ENCODE data around the gene ADGRF4.

GRCh38 chr6:47654255-47654654 is 44.1 kb upstream of the ADGRF4 start:
- TF ChIP-seq, protein P1, sequence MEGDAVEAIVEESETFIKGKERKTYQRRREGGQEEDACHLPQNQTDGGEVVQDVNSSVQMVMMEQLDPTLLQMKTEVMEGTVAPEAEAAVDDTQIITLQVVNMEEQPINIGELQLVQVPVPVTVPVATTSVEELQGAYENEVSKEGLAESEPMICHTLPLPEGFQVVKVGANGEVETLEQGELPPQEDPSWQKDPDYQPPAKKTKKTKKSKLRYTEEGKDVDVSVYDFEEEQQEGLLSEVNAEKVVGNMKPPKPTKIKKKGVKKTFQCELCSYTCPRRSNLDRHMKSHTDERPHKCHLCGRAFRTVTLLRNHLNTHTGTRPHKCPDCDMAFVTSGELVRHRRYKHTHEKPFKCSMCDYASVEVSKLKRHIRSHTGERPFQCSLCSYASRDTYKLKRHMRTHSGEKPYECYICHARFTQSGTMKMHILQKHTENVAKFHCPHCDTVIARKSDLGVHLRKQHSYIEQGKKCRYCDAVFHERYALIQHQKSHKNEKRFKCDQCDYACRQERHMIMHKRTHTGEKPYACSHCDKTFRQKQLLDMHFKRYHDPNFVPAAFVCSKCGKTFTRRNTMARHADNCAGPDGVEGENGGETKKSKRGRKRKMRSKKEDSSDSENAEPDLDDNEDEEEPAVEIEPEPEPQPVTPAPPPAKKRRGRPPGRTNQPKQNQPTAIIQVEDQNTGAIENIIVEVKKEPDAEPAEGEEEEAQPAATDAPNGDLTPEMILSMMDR (IDR thresholded peaks at IDR 0.05; ENCODE audit: low read length): no peak
- no peak for TF ChIP-seq EZH2 (IDR thresholded peaks at IDR 0.05; ENCODE audit: borderline replicate concordance, low read length)

Measured in OCI-LY1 (cell line).